NCI-H774 (cell line): ENCODE measurements around the gene KIF16B.
"Not testable (repeated sequence)": the region's sequence is repeated elsewhere in the genome, so short reads cannot be mapped to it uniquely, and the experiment has no call there.

Experiments
- DNase-seq: peaks from one replicate; lab custom pipeline; 2025; lab: John Stamatoyannopoulos, UW

The KIF16B gene

GRCh38 chr20:16519673-16520072 is 53.6 kb downstream of the KIF16B start:
- not testable (repeated sequence) for DNase-seq

- no peak for DNase-seq
These were observed 54.5 kb downstream of the KIF16B start for GRCh38 chr20:16518784-16519084.

- DNase-seq, result peak; percentile 28
These were observed 55.1 kb downstream of the KIF16B start for GRCh38 chr20:16517946-16518783.

GRCh38 chr20:16516794-16517193 is 56.5 kb downstream of the KIF16B start:
- no peak for DNase-seq

- DNase-seq, result no peak
These were observed 58.2 kb downstream of the KIF16B start for GRCh38 chr20:16515046-16515445.

- no peak for DNase-seq
These were observed 59.1 kb downstream of the KIF16B start for GRCh38 chr20:16514140-16514539.

GRCh38 chr20:16505894-16506293 is 67.4 kb downstream of the KIF16B start:
- DNase-seq, result no peak

GRCh38 chr20:16501301-16501700 is 71.9 kb downstream of the KIF16B start:
- no peak for DNase-seq

GRCh38 chr20:16500197-16500596 is 73.1 kb downstream of the KIF16B start:
- no peak for DNase-seq

GRCh38 chr20:16498526-16499253 is 74.6 kb downstream of the KIF16B start:
- no peak for DNase-seq

- DNase-seq, result no peak
These were observed 75.4 kb downstream of the KIF16B start for GRCh38 chr20:16497896-16498295.

GRCh38 chr20:16493486-16493885 is 79.8 kb downstream of the KIF16B start:
- no peak for DNase-seq

GRCh38 chr20:16491294-16491905 is 81.8 kb downstream of the KIF16B start:
- no peak for DNase-seq

- DNase-seq, result no peak
These were observed 82.6 kb downstream of the KIF16B start for GRCh38 chr20:16490696-16491095.

GRCh38 chr20:16488616-16489015 is 84.6 kb downstream of the KIF16B start:
- DNase-seq, result no peak

GRCh38 chr20:16488086-16488485 is 85.2 kb downstream of the KIF16B start:
- no peak for DNase-seq

GRCh38 chr20:16486532-16486931 is 86.7 kb downstream of the KIF16B start:
- DNase-seq, result no peak

GRCh38 chr20:16485401-16485800 is 87.8 kb downstream of the KIF16B start:
- DNase-seq, result no peak

- no peak for DNase-seq
These were observed 90.2 kb downstream of the KIF16B start for GRCh38 chr20:16483024-16483423.

GRCh38 chr20:16481977-16482376 is 91.3 kb downstream of the KIF16B start:
- DNase-seq, result no peak

GRCh38 chr20:16479666-16480065 is 93.6 kb downstream of the KIF16B start:
- DNase-seq, result no peak

GRCh38 chr20:16477632-16478031 is 95.6 kb downstream of the KIF16B start:
- no peak for DNase-seq

- DNase-seq, result peak; percentile 44
These were observed 97.2 kb downstream of the KIF16B start for GRCh38 chr20:16476032-16476431.
